ENCODE results near the gene USF2. TPM values are rescaled to one million over a fixed set of nuclear protein-coding genes. Genes with fewer than 3 reads are reported as not detected.

The USF2 gene
- total RNA-seq, 4 donors from 2014 or later = 98.9 to 133 (median 126) TPM

- peaks cover 0 to 4% of the 10 kb centered on the region in 2 donors for H3K36me3 ChIP-seq
- DNase-seq = peak; percentile 95 to 96
- peak overlapping the region; percentile 75 to 77 (median 77) for H3K4me3 ChIP-seq (replicated peaks in 1 of 3)
- intact Hi-C loops (cut with DNase I) = loop anchor here (2.0 kb wide), 1 partner anchor 19 kb away; no protein-coding TSS in a partner anchor
- peaks cover 7 to 9% of the 10 kb centered on the region in 2 donors for H3K4me1 ChIP-seq
- no peaks in the 10 kb centered on the region for H3K9me3 ChIP-seq
- no peaks in the 10 kb centered on the region for H3K27me3 ChIP-seq
- peak overlapping the region; percentile 98 to 99 (median 98) for H3K27ac ChIP-seq
- 2% methylated on average over 12 to 39 of the region's 42 CpGs for WGBS, 2 donors
- TF ChIP-seq CTCF (IDR thresholded peaks at IDR 0.05) = peak; percentile 30 to 79 (median 58)
- TF ChIP-seq POLR2A (IDR thresholded peaks at IDR 0.05) = peak in 1 of 2 donors; percentile 54
Observed at GRCh38 chr19:35247526-35248309, 21.0 kb upstream of the USF2 start.

GRCh38 chr19:35248310-35249145 is 20.2 kb upstream of the USF2 start, which contains the start of gene LSR:
Gene LSR (plus strand): TSS chr19:35249002. CDS start chr19:35249023, 21 bp downstream.
- intact Hi-C loops (cut with DNase I) = loop anchor here (2.0 kb wide), 1 partner anchor 18 kb away; no protein-coding TSS in a partner anchor
- H3K9me3 ChIP-seq = no peaks in the 10 kb centered on the region
- H3K36me3 ChIP-seq = peaks cover 0 to 4% of the 10 kb centered on the region in 2 donors
- WGBS, 2 donors = 0% methylated on average over 26 to 44 of the region's 69 CpGs
- peak; percentile 95 to 97 for DNase-seq
- peaks cover 7 to 9% of the 10 kb centered on the region in 2 donors for H3K4me1 ChIP-seq
- no peaks in the 10 kb centered on the region for H3K27me3 ChIP-seq
- TF ChIP-seq CTCF (IDR thresholded peaks at IDR 0.05) (peak in 1 of 6 experiments; percentile 20), POLR2A (IDR thresholded peaks at IDR 0.05) (peak; percentile 82 to 97)
- peak within 1 kb of the TSS; percentile 75 to 77 (median 77) for H3K4me3 ChIP-seq (replicated peaks in 1 of 3)
- peak within 1 kb of the TSS; percentile 98 to 99 (median 98) for H3K27ac ChIP-seq

- WGBS, 2 donors = 8 to 18% methylated on average over 22 to 39 of the region's 39 CpGs
- H3K9me3 ChIP-seq = no peaks in the 10 kb centered on the region
- peaks cover 0 to 4% of the 10 kb centered on the region in 2 donors for H3K36me3 ChIP-seq
- no peak for TF ChIP-seq POLR2A (IDR thresholded peaks at IDR 0.05)
- no peak for TF ChIP-seq CTCF (IDR thresholded peaks at IDR 0.05)
- H3K4me1 ChIP-seq = peaks cover 7 to 9% of the 10 kb centered on the region in 2 donors
- no peak for DNase-seq
- H3K27me3 ChIP-seq = no peaks in the 10 kb centered on the region
- H3K4me3 ChIP-seq (replicated peaks in 1 of 3) = peak overlapping the region; percentile 75 to 77 (median 77)
- H3K27ac ChIP-seq = peak overlapping the region; percentile 98 to 99 (median 98)
- intact Hi-C loops (cut with DNase I) = loop anchor here (2.0 kb wide), 1 partner anchor 18 kb away; no protein-coding TSS in a partner anchor
Observed at GRCh38 chr19:35249146-35249847, 19.5 kb upstream of the USF2 start.

DNA sequence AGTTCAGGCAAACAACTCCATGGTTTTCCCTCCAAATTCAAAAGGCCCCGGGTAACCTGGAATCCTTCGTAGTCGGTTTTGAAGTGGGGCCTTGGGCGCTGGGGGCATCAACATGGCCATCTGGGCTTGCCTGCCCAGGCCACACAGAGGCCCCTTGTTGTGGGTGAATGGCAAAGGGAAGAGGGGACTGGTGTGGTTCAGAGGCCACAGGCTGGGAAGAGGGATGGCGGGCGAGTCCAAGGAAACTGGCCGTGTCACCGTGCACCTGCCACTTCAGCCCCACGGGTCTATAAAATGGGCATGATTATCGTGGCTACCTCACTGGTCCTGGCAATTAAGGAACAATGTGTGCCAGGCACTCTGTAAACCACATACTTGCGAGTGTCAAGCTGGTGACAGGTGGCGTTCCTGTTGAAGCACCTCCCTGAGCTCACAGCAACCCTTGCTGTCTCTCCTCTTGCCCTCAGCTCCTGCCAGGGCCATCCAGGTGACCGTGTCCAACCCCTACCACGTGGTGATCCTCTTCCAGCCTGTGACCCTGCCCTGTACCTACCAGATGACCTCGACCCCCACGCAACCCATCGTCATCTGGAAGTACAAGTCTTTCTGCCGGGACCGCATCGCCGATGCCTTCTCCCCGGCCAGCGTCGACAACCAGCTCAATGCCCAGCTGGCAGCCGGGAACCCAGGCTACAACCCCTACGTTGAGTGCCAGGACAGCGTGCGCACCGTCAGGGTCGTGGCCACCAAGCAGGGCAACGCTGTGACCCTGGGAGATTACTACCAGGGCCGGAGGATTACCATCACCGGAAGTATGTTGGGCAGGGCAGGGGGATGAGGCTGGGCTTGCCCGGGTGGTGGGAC is 18.7 kb upstream of the USF2 start:
- 83 to 85% methylated on average over 29 to 34 of the region's 34 CpGs for WGBS, 2 donors
- TF ChIP-seq CTCF (IDR thresholded peaks at IDR 0.05) = no peak
- no peak for TF ChIP-seq POLR2A (IDR thresholded peaks at IDR 0.05)
- Histone ChIP-seq H3K9me3 (no peaks in the 10 kb centered on the region), H3K4me3 (replicated peaks in 1 of 3) (peak overlapping the region in 2 of 3 donors; percentile 75 to 77), H3K36me3 (peaks cover 2 to 9% of the 10 kb centered on the region in 2 donors), H3K27me3 (no peaks in the 10 kb centered on the region), H3K27ac (no peak overlapping the region), H3K4me1 (peaks cover 7 to 9% of the 10 kb centered on the region in 2 donors)
- no peak for DNase-seq
- intact Hi-C loops (cut with DNase I) = loop anchor here (2.0 kb wide), 1 partner anchor 17 kb away; no protein-coding TSS in a partner anchor

All from thyroid gland (tissue), 4 donors.